ENCODE measurements around the gene ARHGAP18.

- TF ChIP-seq CTCF (IDR thresholded peaks at IDR 0.05; ENCODE audit: low read depth, low read length, poor library complexity, severe bottlenecking) = no peak
- TF ChIP-seq EZH2phosphoT487 (IDR thresholded peaks at IDR 0.05; ENCODE audit: borderline replicate concordance, low read length) = no peak
Measured at GRCh38 chr6:129630596-129630995, 79.4 kb downstream of the ARHGAP18 start.
